ENCODE measurements around the gene SLC25A27. TPM values are rescaled to one million over a fixed set of nuclear protein-coding genes. Genes with fewer than 3 reads are reported as not detected.

SLC25A27 gene
- total RNA-seq, 2 donors from 2014 or later = 12.8 to 18.1 TPM

GRCh38 chr6:46606338-46606737 is 46.4 kb upstream of the SLC25A27 start:
- DNase-seq = no peak
- H3K4me3 ChIP-seq (ENCODE audit: low read length) = no peak overlapping the region
- no peak overlapping the region for H3K4me3 Mint-ChIP-seq
- H3K4me1 ChIP-seq (ENCODE audit: control insufficient read depth, insufficient read depth, low read length) = no peaks in the 10 kb centered on the region
- H3K27ac ChIP-seq (ENCODE audit: low read depth, low read length) = no peak overlapping the region
- H3K27me3 Mint-ChIP-seq (ENCODE audit: insufficient read depth) = no peaks in the 10 kb centered on the region
- WGBS, 2 experiments (ENCODE audit: insufficient coverage in 1 of 2, insufficient read length in 1 of 2) = 97 to 100% methylated on average over 1 to 3 of the region's 3 CpGs
- peaks cover 4% of the 10 kb centered on the region for H3K9me3 Mint-ChIP-seq
- H3K4me1 Mint-ChIP-seq = no peaks in the 10 kb centered on the region
- no peaks in the 10 kb centered on the region for H3K9me3 ChIP-seq (ENCODE audit: control insufficient read depth, low read length)
- H3K27ac Mint-ChIP-seq = no peak overlapping the region
- TF ChIP-seq, protein P1, sequence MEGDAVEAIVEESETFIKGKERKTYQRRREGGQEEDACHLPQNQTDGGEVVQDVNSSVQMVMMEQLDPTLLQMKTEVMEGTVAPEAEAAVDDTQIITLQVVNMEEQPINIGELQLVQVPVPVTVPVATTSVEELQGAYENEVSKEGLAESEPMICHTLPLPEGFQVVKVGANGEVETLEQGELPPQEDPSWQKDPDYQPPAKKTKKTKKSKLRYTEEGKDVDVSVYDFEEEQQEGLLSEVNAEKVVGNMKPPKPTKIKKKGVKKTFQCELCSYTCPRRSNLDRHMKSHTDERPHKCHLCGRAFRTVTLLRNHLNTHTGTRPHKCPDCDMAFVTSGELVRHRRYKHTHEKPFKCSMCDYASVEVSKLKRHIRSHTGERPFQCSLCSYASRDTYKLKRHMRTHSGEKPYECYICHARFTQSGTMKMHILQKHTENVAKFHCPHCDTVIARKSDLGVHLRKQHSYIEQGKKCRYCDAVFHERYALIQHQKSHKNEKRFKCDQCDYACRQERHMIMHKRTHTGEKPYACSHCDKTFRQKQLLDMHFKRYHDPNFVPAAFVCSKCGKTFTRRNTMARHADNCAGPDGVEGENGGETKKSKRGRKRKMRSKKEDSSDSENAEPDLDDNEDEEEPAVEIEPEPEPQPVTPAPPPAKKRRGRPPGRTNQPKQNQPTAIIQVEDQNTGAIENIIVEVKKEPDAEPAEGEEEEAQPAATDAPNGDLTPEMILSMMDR (conservative IDR thresholded peaks at IDR 0.05) = no peak
- no peaks in the 10 kb centered on the region for H3K36me3 ChIP-seq (ENCODE audit: control insufficient read depth, insufficient read depth, low read length)
- H3K36me3 Mint-ChIP-seq (ENCODE audit: low read depth) = no peaks in the 10 kb centered on the region
- H3K9ac ChIP-seq (ENCODE audit: extremely low read depth, low read length, poor library complexity, severe bottlenecking) = no peak overlapping the region
- no peaks in the 10 kb centered on the region for H3K27me3 ChIP-seq (ENCODE audit: control insufficient read depth, insufficient read depth, low read length, poor library complexity, severe bottlenecking)

DNA sequence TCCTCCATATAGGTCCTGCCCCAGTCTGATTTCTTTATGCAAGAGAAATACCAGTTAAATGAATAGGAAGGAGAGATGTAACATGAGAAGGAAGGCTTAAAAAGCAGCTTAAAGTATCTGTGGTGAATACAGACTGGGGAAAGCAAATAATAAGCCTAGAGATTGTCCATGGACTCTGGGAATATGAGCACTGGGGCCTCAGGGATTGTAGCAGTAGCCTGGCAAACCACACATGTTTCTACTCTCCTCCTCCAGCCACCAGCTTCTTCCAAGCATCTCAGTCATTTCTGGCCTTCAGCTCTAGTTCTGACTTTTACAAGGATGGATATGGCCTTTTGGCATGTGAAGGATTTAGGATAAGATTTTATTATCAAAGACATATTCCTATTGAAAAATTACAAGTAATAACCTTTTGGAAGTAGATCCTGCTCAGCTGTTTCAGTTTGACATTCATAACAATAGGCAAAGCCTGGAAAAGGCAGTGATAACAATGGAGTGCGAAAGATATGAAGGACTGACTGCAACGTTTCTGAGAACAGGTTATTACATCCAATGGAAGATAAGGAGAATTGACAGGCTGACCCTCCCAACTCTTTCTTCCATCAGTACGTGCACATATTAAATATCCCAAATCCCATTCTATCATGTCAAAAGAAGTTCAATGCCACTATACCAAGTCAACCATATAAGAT is 41.8 kb upstream of the SLC25A27 start:
- Mint-ChIP-seq H3K9me3 (no peaks in the 10 kb centered on the region), H3K27me3 (ENCODE audit: insufficient read depth) (no peaks in the 10 kb centered on the region), H3K4me3 (no peak overlapping the region), H3K36me3 (ENCODE audit: low read depth) (no peaks in the 10 kb centered on the region), H3K27ac (no peak overlapping the region), H3K4me1 (no peaks in the 10 kb centered on the region)
- WGBS, 2 experiments (ENCODE audit: insufficient coverage in 1 of 2, insufficient read length in 1 of 2) = 87 to 93% methylated on average over 2 to 3 of the region's 3 CpGs
- TF ChIP-seq, protein P1 (conservative IDR thresholded peaks at IDR 0.05) = no peak
- no peak for DNase-seq
- no peak overlapping the region for H3K4me3 ChIP-seq (ENCODE audit: low read length)
- H3K4me1 ChIP-seq (ENCODE audit: control insufficient read depth, insufficient read depth, low read length) = no peaks in the 10 kb centered on the region
- no peak overlapping the region for H3K27ac ChIP-seq (ENCODE audit: low read depth, low read length)
- H3K9ac ChIP-seq (ENCODE audit: extremely low read depth, low read length, poor library complexity, severe bottlenecking) = no peak overlapping the region
- H3K27me3 ChIP-seq (ENCODE audit: control insufficient read depth, insufficient read depth, low read length, poor library complexity, severe bottlenecking) = no peaks in the 10 kb centered on the region
- no peaks in the 10 kb centered on the region for H3K9me3 ChIP-seq (ENCODE audit: control insufficient read depth, low read length)
- no peaks in the 10 kb centered on the region for H3K36me3 ChIP-seq (ENCODE audit: control insufficient read depth, insufficient read depth, low read length)

- H3K36me3 Mint-ChIP-seq (ENCODE audit: low read depth) = no peaks in the 10 kb centered on the region
- WGBS, 2 experiments (ENCODE audit: insufficient coverage in 1 of 2, insufficient read length in 1 of 2) = 87 to 89% methylated on average over 2 of the region's 2 CpGs
- no peak overlapping the region for H3K4me3 Mint-ChIP-seq
- H3K4me3 ChIP-seq (ENCODE audit: low read length) = no peak overlapping the region
- H3K4me1 Mint-ChIP-seq = no peaks in the 10 kb centered on the region
- TF ChIP-seq, protein P1 (conservative IDR thresholded peaks at IDR 0.05) = no peak
- no peak overlapping the region for H3K27ac Mint-ChIP-seq
- H3K27ac ChIP-seq (ENCODE audit: low read depth, low read length) = no peak overlapping the region
- H3K27me3 ChIP-seq (ENCODE audit: control insufficient read depth, insufficient read depth, low read length, poor library complexity, severe bottlenecking) = peaks cover 4% of the 10 kb centered on the region
- no peak for DNase-seq
- H3K27me3 Mint-ChIP-seq (ENCODE audit: insufficient read depth) = no peaks in the 10 kb centered on the region
- no peaks in the 10 kb centered on the region for H3K9me3 Mint-ChIP-seq
- no peaks in the 10 kb centered on the region for H3K9me3 ChIP-seq (ENCODE audit: control insufficient read depth, low read length)
- no peak overlapping the region for H3K9ac ChIP-seq (ENCODE audit: extremely low read depth, low read length, poor library complexity, severe bottlenecking)
- H3K4me1 ChIP-seq (ENCODE audit: control insufficient read depth, insufficient read depth, low read length) = no peaks in the 10 kb centered on the region
- no peaks in the 10 kb centered on the region for H3K36me3 ChIP-seq (ENCODE audit: control insufficient read depth, insufficient read depth, low read length)
These were observed 40.1 kb upstream of the SLC25A27 start for GRCh38 chr6:46612645-46613044.

Measured in endodermal cell (in vitro differentiated cells).